ENCODE data around the gene TRMT2A.

DNA sequence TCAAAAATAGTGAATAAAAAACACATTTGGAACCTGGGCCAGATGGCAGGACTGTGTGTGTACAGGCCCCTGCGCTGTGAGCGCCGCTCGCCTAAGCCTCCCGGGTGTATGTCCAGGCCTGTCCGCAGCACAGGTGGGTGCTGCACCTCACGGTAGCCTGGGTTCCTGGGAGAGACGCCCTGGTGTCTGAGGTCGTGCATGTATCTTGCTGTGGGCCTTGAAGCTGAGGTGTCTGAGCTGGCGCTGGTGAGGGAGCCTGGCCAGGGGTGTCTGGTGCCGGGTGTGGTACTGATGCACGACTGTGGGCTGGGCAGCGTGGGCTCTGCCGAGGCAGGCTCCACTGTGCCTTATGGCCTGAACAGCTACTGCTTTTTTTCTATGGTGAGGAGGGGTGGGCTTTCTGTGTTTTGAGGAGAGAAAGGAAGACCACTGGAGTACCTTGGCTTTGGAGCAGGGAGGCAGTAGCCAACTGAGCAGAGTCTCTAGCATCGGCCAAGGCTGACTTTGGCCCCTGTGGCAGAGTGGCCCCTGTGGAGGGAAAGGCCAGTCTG, 10.4 kb upstream of the TRMT2A start:
- TF ChIP-seq CTCF (IDR thresholded peaks at IDR 0.05; ENCODE audit: control extremely low read depth in 1 of 3, insufficient read depth in 1 of 3, low read depth in 1 of 3, low read length in 3 of 3) = no peak
- TF ChIP-seq RXRA (IDR thresholded peaks at IDR 0.05; ENCODE audit: insufficient read depth, low read depth, low read length) = no peak
- no peak for TF ChIP-seq CHD1 (IDR thresholded peaks at IDR 0.05; ENCODE audit: low read depth, low read length)
- TF ChIP-seq, protein P1, sequence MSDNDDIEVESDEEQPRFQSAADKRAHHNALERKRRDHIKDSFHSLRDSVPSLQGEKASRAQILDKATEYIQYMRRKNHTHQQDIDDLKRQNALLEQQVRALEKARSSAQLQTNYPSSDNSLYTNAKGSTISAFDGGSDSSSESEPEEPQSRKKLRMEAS (IDR thresholded peaks at IDR 0.05) = no peak
